Islet precursor cell (in vitro differentiated cells): Measurements from ENCODE around the gene CCNT2.
"Not testable (repeated sequence)": the region's sequence is repeated elsewhere in the genome, so short reads cannot be mapped to it uniquely, and the experiment has no call there.

Experiments used
- DNase-seq: peaks from one replicate; pipeline ENCODE4 v3.0.0-alpha.2; 2018

The CCNT2 gene

GRCh38 chr2:134919341-134920210 is 954 bp downstream of the CCNT2 start:
- DNase-seq = no peak

- no peak for DNase-seq
These were observed 6.3 kb downstream of the CCNT2 start for GRCh38 chr2:134924912-134925311.

- DNase-seq = no peak
These were observed 7.8 kb downstream of the CCNT2 start for GRCh38 chr2:134926231-134926931.

- DNase-seq = no peak
These were observed 8.6 kb downstream of the CCNT2 start for GRCh38 chr2:134927195-134927594.

GRCh38 chr2:134932864-134933526 is 14.4 kb downstream of the CCNT2 start:
- no peak for DNase-seq

GRCh38 chr2:134933732-134934131 is 15.1 kb downstream of the CCNT2 start:
- DNase-seq = no peak

- DNase-seq = no peak
These were observed 15.5 kb downstream of the CCNT2 start for GRCh38 chr2:134934150-134934549.

- DNase-seq = no peak
These were observed 16.0 kb downstream of the CCNT2 start for GRCh38 chr2:134934641-134935040.

- DNase-seq = no peak
These were observed 18.1 kb downstream of the CCNT2 start for GRCh38 chr2:134936691-134937090.

- no peak for DNase-seq
These were observed 24.9 kb downstream of the CCNT2 start for GRCh38 chr2:134943540-134943939.

- no peak for DNase-seq
These were observed 26.4 kb downstream of the CCNT2 start for GRCh38 chr2:134944975-134945374.

GRCh38 chr2:134946073-134946472 is 27.5 kb downstream of the CCNT2 start:
- DNase-seq = no peak

GRCh38 chr2:134949981-134950708 is 31.5 kb downstream of the CCNT2 start:
- no peak for DNase-seq

GRCh38 chr2:134950886-134951285 is 32.3 kb downstream of the CCNT2 start:
- DNase-seq = no peak

- DNase-seq = no peak
These were observed 34.0 kb downstream of the CCNT2 start for GRCh38 chr2:134952608-134953007.

GRCh38 chr2:134954065-134954464 is 35.4 kb downstream of the CCNT2 start:
- no peak for DNase-seq

- DNase-seq = no peak
These were observed 37.1 kb downstream of the CCNT2 start for GRCh38 chr2:134955744-134956143.

GRCh38 chr2:134957477-134957876 is 38.9 kb downstream of the CCNT2 start:
- DNase-seq = no peak

GRCh38 chr2:134967166-134967565 is 48.5 kb downstream of the CCNT2 start:
- DNase-seq = not testable (repeated sequence)

- no peak for DNase-seq
These were observed 54.9 kb downstream of the CCNT2 start for GRCh38 chr2:134973241-134974138.

- no peak for DNase-seq
These were observed 56.8 kb downstream of the CCNT2 start for GRCh38 chr2:134975281-134976009.
